Endodermal cell (in vitro differentiated cells): ENCODE measurements around the gene CYSLTR1. TPM values are rescaled to one million over a fixed set of nuclear protein-coding genes. Genes with fewer than 3 reads are reported as not detected.
"Not testable (repeated sequence)": the region's sequence is repeated elsewhere in the genome, so short reads cannot be mapped to it uniquely, and the experiment has no call there.

Experiments
- DNase-seq: peaks from one replicate; pipeline ENCODE4 v3.0.0-alpha.2; 2017
- H3K27ac ChIP-seq: 2 replicates; pipeline ENCODE4 v1.5.1; 2013; ENCODE audit warnings: mild to moderate bottlenecking, low read depth, low read length, moderate library complexity
- H3K27me3 ChIP-seq: 2 replicates; pipeline ENCODE4 v1.6.1; 2013; ENCODE audit warnings: mild to moderate bottlenecking, low read length, moderate library complexity; ENCODE audit not compliant: insufficient read depth, control insufficient read depth, poor library complexity, severe bottlenecking
- H3K36me3 ChIP-seq: 2 replicates; pipeline ENCODE4 v1.7.0; 2013; ENCODE audit warnings: mild to moderate bottlenecking, low read length, moderate library complexity; ENCODE audit not compliant: control insufficient read depth, insufficient read depth
- H3K4me1 ChIP-seq: one replicate; pipeline ENCODE4 v1.7.0; 2013; ENCODE audit warnings: low read length; ENCODE audit not compliant: control insufficient read depth, insufficient read depth
- H3K4me3 ChIP-seq: 2 replicates; pipeline ENCODE4 v1.5.1; 2013; ENCODE audit warnings: mild to moderate bottlenecking, low read length, moderate library complexity
- H3K9ac ChIP-seq: 2 replicates; pipeline ENCODE4 v1.6.1; 2013; ENCODE audit warnings: mild to moderate bottlenecking, low read length, moderate library complexity; ENCODE audit not compliant: poor library complexity, severe bottlenecking; ENCODE audit errors: extremely low read depth
- H3K9me3 ChIP-seq: 2 replicates; pipeline ENCODE4 v1.6.1; 2013; ENCODE audit warnings: mild to moderate bottlenecking, low read length, moderate library complexity; ENCODE audit not compliant: control insufficient read depth
- H3K27ac Mint-ChIP-seq: 2 replicates; pipeline ENCODE4 v1.8.0; 2020; ENCODE audit warnings: mixed read lengths
- H3K27me3 Mint-ChIP-seq: 2 replicates; pipeline ENCODE4 v1.8.0; 2021; ENCODE audit warnings: mild to moderate bottlenecking, mixed read lengths; ENCODE audit not compliant: insufficient read depth
- H3K36me3 Mint-ChIP-seq: 2 replicates; pipeline ENCODE4 v1.8.0; 2020; ENCODE audit warnings: low read depth, mixed read lengths
- H3K4me1 Mint-ChIP-seq: 2 replicates; pipeline ENCODE4 v1.8.0; 2020; ENCODE audit warnings: mixed read lengths
- H3K4me3 Mint-ChIP-seq: 2 replicates; pipeline ENCODE4 v1.8.0; 2020; ENCODE audit warnings: mild to moderate bottlenecking, moderate library complexity, mixed read lengths
- H3K9me3 Mint-ChIP-seq: 2 replicates; pipeline ENCODE4 v1.8.0; 2020; ENCODE audit warnings: mild to moderate bottlenecking, mixed read lengths
- CTCF ChIP-seq: fragments of 200-600 bp; sonication (generic); conservative IDR thresholded peaks from 2 replicates; pipeline ENCODE4 v1.5.0; 2021; ENCODE audit warnings: antibody characterized with exemption, mild to moderate bottlenecking
- WGBS, 2 experiments: methylation state at CpG; one replicate each; pipeline versions ENCODE4 v1.1.5 to v1.1.7; 2013; ENCODE audit warnings: missing lambda C conversion rate in 2 of 2, mixed read lengths in 1 of 2; ENCODE audit not compliant: insufficient coverage in 1 of 2, insufficient read length in 1 of 2; 5-methylcytosine and 5-hydroxymethylcytosine counted together
- total RNA-seq, 2 donors: library from RNA; stranded (reverse); fragmentation: NEBNext Ultra II Directional in 1 of 2; extraction: Animal tissue kit (Norgen Biotek cat#: 25700) in 1 of 2; gene quantifications; 2 replicates in 1 of 2; 3 replicates in 1 of 2; pipeline ENCODE4 v1.2.1, GENCODE V29; 2021

The CYSLTR1 gene
- total RNA-seq, 2 donors from 2014 or later = 0.11 to 0.24 TPM

- Histone ChIP-seq H3K4me3 (no peak overlapping the region), H3K9ac (no peak overlapping the region), H3K27me3 (no peaks in the 10 kb centered on the region), H3K27ac (no peak overlapping the region), H3K36me3 (no peaks in the 10 kb centered on the region), H3K4me1 (no peaks in the 10 kb centered on the region), H3K9me3 (peaks cover 4% of the 10 kb centered on the region)
- Mint-ChIP-seq H3K4me1 (no peaks in the 10 kb centered on the region), H3K36me3 (no peaks in the 10 kb centered on the region), H3K9me3 (peaks cover 78% of the 10 kb centered on the region), H3K4me3 (no peak overlapping the region), H3K27ac (no peak overlapping the region), H3K27me3 (no peaks in the 10 kb centered on the region)
- no peak for TF ChIP-seq CTCF
- 100% methylated on average over 1 of the region's 2 CpGs; no CpG with 5 or more reads in 1 of the 2 experiments for WGBS, 2 experiments
- no peak for DNase-seq
Observed at GRCh38 chrX:78303086-78303485, 24.3 kb downstream of the CYSLTR1 start.

- not testable (repeated sequence) for H3K4me3 ChIP-seq, H3K27ac ChIP-seq, H3K36me3 Mint-ChIP-seq, DNase-seq, H3K9me3 ChIP-seq, H3K27me3 ChIP-seq, H3K27ac Mint-ChIP-seq, H3K27me3 Mint-ChIP-seq, H3K9ac ChIP-seq, H3K4me1 ChIP-seq, H3K4me3 Mint-ChIP-seq, H3K4me1 Mint-ChIP-seq, H3K36me3 ChIP-seq
- peaks cover 80% of the 10 kb centered on the region for H3K9me3 Mint-ChIP-seq
- WGBS, 2 experiments = 70% methylated on average over 1 of the region's 1 CpG; no CpG with 5 or more reads in 1 of the 2 experiments
Observed at GRCh38 chrX:78300933-78301332, 26.5 kb downstream of the CYSLTR1 start.

GRCh38 chrX:78283511-78283910 is 43.9 kb downstream of the CYSLTR1 start:
- H3K27me3 ChIP-seq = no peaks in the 10 kb centered on the region
- H3K9ac ChIP-seq = no peak overlapping the region
- no peak overlapping the region for H3K4me3 ChIP-seq
- no peak for TF ChIP-seq CTCF
- no peaks in the 10 kb centered on the region for H3K4me1 ChIP-seq
- Mint-ChIP-seq H3K36me3 (no peaks in the 10 kb centered on the region), H3K27me3 (no peaks in the 10 kb centered on the region), H3K4me1 (no peaks in the 10 kb centered on the region), H3K27ac (no peak overlapping the region), H3K4me3 (no peak overlapping the region), H3K9me3 (peaks cover 48% of the 10 kb centered on the region)
- H3K27ac ChIP-seq = no peak overlapping the region
- DNase-seq = no peak
- no peaks in the 10 kb centered on the region for H3K9me3 ChIP-seq
- 93 to 100% methylated on average over 2 of the region's 2 CpGs for WGBS, 2 experiments
- no peaks in the 10 kb centered on the region for H3K36me3 ChIP-seq

- Histone ChIP-seq H3K27me3 (no peaks in the 10 kb centered on the region), H3K27ac (no peak overlapping the region), H3K4me1 (no peaks in the 10 kb centered on the region), H3K9me3 (no peaks in the 10 kb centered on the region), H3K36me3 (no peaks in the 10 kb centered on the region), H3K9ac (no peak overlapping the region), H3K4me3 (no peak overlapping the region)
- Mint-ChIP-seq H3K27ac (no peak overlapping the region), H3K4me3 (no peak overlapping the region), H3K4me1 (no peaks in the 10 kb centered on the region), H3K9me3 (peaks cover 42% of the 10 kb centered on the region), H3K36me3 (no peaks in the 10 kb centered on the region), H3K27me3 (no peaks in the 10 kb centered on the region)
- DNase-seq = no peak
- TF ChIP-seq CTCF = no peak
Observed at GRCh38 chrX:78237127-78237526, 90.3 kb downstream of the CYSLTR1 start.

- H3K36me3 Mint-ChIP-seq, H3K27ac Mint-ChIP-seq, DNase-seq, H3K27ac ChIP-seq, H3K4me1 Mint-ChIP-seq, H3K4me3 Mint-ChIP-seq, H3K9me3 ChIP-seq, H3K4me1 ChIP-seq, H3K9ac ChIP-seq, H3K27me3 ChIP-seq, H3K4me3 ChIP-seq, H3K27me3 Mint-ChIP-seq, H3K36me3 ChIP-seq: not testable (repeated sequence)
- peaks cover 72% of the 10 kb centered on the region for H3K9me3 Mint-ChIP-seq
Observed at GRCh38 chrX:78226047-78226446, 101.4 kb downstream of the CYSLTR1 start.
